ENCODE data around the gene HIC2. TPM values are rescaled to one million over a fixed set of nuclear protein-coding genes. Genes with fewer than 3 reads are reported as not detected.

The HIC2 gene
- total RNA-seq, 1 experiment from 2014 or later = 6.7 TPM

- CTCF ChIA-PET = no interaction called here
- intact Hi-C loops (cut with micrococcal nuclease) = no loop called here
- no peak overlapping the region for H3K9ac ChIP-seq (ENCODE audit: low read length)
- no peaks in the 10 kb centered on the region; the same call in 1 of the 2 replicates for H3K79me2 ChIP-seq (ENCODE audit: insufficient read depth, low read length)
- no peak overlapping the region for H2AFZ ChIP-seq (ENCODE audit: low read depth, low read length, poor library complexity, severe bottlenecking)
- no peaks in the 10 kb centered on the region for H3K4me1 ChIP-seq (ENCODE audit: control insufficient read depth in 1 of 2, insufficient read depth in 2 of 2, low read length in 2 of 2)
- DNase-seq (ENCODE audit: low read depth, low spot score) = no peak
- H3K4me2 ChIP-seq (ENCODE audit: low read length) = no peak overlapping the region
- H3K36me3 ChIP-seq (ENCODE audit: control insufficient read depth in 1 of 2, insufficient read depth in 2 of 2, low read length in 2 of 2) = peaks cover 4% of the 10 kb centered on the region in 2 experiments; a peak in 1 of 4 replicates
- no TSS peak for BruUV-seq (replicated peaks)
- RAD21 ChIA-PET (ENCODE audit: low non-redundant PET in 1 of 2, low total read pairs in 2 of 2, uncharacterized antibody in 2 of 2, unreplicated experiment in 2 of 2) = no interaction called here
- POLR2A ChIA-PET = no interaction called here
- H3K9me3 ChIP-seq (ENCODE audit: control insufficient read depth in 1 of 2, insufficient read depth in 1 of 2, low read depth in 1 of 2, low read length in 2 of 2) = no peaks in the 10 kb centered on the region
- H3K27me3 ChIP-seq (ENCODE audit: insufficient read depth, low read length) = no peaks in the 10 kb centered on the region
- H3K9me2 ChIP-seq (ENCODE audit: insufficient read depth) = no peaks in the 10 kb centered on the region
- no peak for ATAC-seq
- H3K27ac ChIP-seq (ENCODE audit: low read depth, low read length) = no peak overlapping the region
- TF ChIP-seq EZH2phosphoT487 (IDR thresholded peaks at IDR 0.05; ENCODE audit: borderline replicate concordance) = no peak
- TF ChIP-seq YY1 (IDR thresholded peaks at IDR 0.05; ENCODE audit: extremely low read depth, insufficient replicate concordance, low read depth, low read length) = no peak
- no peak for TF ChIP-seq FOSL1 (IDR thresholded peaks at IDR 0.05; ENCODE audit: low read depth)
- TF ChIP-seq RAD21 (IDR thresholded peaks at IDR 0.05; ENCODE audit: low read depth) = no peak
- TF ChIP-seq SRF (IDR thresholded peaks at IDR 0.05; ENCODE audit: low read depth) = no peak
- TF ChIP-seq EGR1 (IDR thresholded peaks at IDR 0.05; ENCODE audit: low read depth) = no peak
- no peak for TF ChIP-seq EZH2 (IDR thresholded peaks at IDR 0.05)
- no peak for TF ChIP-seq ZNF274 (IDR thresholded peaks at IDR 0.05; ENCODE audit: low read depth, low read length)
- TF ChIP-seq SP1 (IDR thresholded peaks at IDR 0.05; ENCODE audit: low read depth) = no peak
- TF ChIP-seq TCF7L2 (IDR thresholded peaks at IDR 0.05; ENCODE audit: borderline replicate concordance, extremely low read depth, insufficient read depth, insufficient read length) = no peak
- no peaks in the 10 kb centered on the region for H4K20me1 ChIP-seq (ENCODE audit: insufficient read depth)
- H3K4me3 ChIP-seq (replicated peaks in 1 of 2; ENCODE audit: low read depth in 1 of 2, low read length in 2 of 2) = no peak overlapping the region
Observed at GRCh38 chr22:21443735-21444421, 26.7 kb downstream of the HIC2 start.

All from HCT116 (cell line).